ENCODE results near the gene LMAN2.
"Not testable (repeated sequence)": the region's sequence is repeated elsewhere in the genome, so short reads cannot be mapped to it uniquely, and the experiment has no call there.

The LMAN2 gene

GRCh38 chr5:177325868-177326381 is 25.5 kb downstream of the LMAN2 start:
- DNase-seq: no peak

- no peak for DNase-seq
Observed at GRCh38 chr5:177320879-177321278, 30.6 kb downstream of the LMAN2 start.

GRCh38 chr5:177319913-177320588 is 31.4 kb downstream of the LMAN2 start:
- DNase-seq: no peak

GRCh38 chr5:177317959-177318377 is 33.5 kb downstream of the LMAN2 start:
- DNase-seq: peak; percentile 47

GRCh38 chr5:177316005-177316404 is 35.5 kb downstream of the LMAN2 start:
- DNase-seq: no peak

GRCh38 chr5:177315411-177315810 is 36.1 kb downstream of the LMAN2 start:
- no peak for DNase-seq

GRCh38 chr5:177314376-177315342 is 36.8 kb downstream of the LMAN2 start:
- no peak for DNase-seq

- no peak for DNase-seq
Observed at GRCh38 chr5:177313561-177314259, 37.8 kb downstream of the LMAN2 start.

GRCh38 chr5:177312649-177313181 is 38.8 kb downstream of the LMAN2 start:
- peak; percentile 29 for DNase-seq

GRCh38 chr5:177311723-177312648 is 39.5 kb downstream of the LMAN2 start, which contains the start of gene MXD3:
MXD3 (minus strand) TSS chr5:177311898; CDS start chr5:177311830, 68 bp downstream.
- peak; percentile 93 for DNase-seq

- DNase-seq: no peak
Observed at GRCh38 chr5:177311392-177311722, 40.1 kb downstream of the LMAN2 start.

- DNase-seq: peak; percentile 57
Observed at GRCh38 chr5:177310757-177311391, 40.6 kb downstream of the LMAN2 start.

- DNase-seq: no peak
Observed at GRCh38 chr5:177310332-177310731, 41.1 kb downstream of the LMAN2 start.

- DNase-seq: peak; percentile 21
Observed at GRCh38 chr5:177309351-177310191, 41.9 kb downstream of the LMAN2 start.

- DNase-seq: no peak
Observed at GRCh38 chr5:177308740-177309139, 42.7 kb downstream of the LMAN2 start.

- DNase-seq: no peak
Observed at GRCh38 chr5:177307544-177308363, 43.7 kb downstream of the LMAN2 start.

- DNase-seq: no peak
Observed at GRCh38 chr5:177306674-177307543, 44.6 kb downstream of the LMAN2 start.

- not testable (repeated sequence) for DNase-seq
Observed at GRCh38 chr5:177306103-177306640, 45.3 kb downstream of the LMAN2 start.

Data from NCI-H2171 treated with DMSO at 0.1 percent for 48 hours (cell line).